ELR (cell line): ENCODE results near the gene FANK1.
A peak's percentile ranks its signal among the peaks of the same experiment; 100 is the strongest.
"Not testable (repeated sequence)": the region's sequence is repeated elsewhere in the genome, so short reads cannot be mapped to it uniquely, and the experiment has no call there.

Source experiments
- DNase-seq: peaks from one replicate; pipeline ENCODE4 v3.0.0-alpha.2; 2015; ENCODE audit warnings: low read depth

Gene FANK1

GRCh38 chr10:126021833-126022500 is 125.6 kb downstream of the FANK1 start:
- DNase-seq = no peak

GRCh38 chr10:126022841-126023240 is 126.5 kb downstream of the FANK1 start:
- no peak for DNase-seq

- DNase-seq = no peak
Measured at GRCh38 chr10:126027692-126028091, 131.3 kb downstream of the FANK1 start.

GRCh38 chr10:126029999-126030398 is 133.6 kb downstream of the FANK1 start:
- DNase-seq = no peak

GRCh38 chr10:126034586-126034985 is 138.2 kb downstream of the FANK1 start:
- no peak for DNase-seq

GRCh38 chr10:126036515-126036914 is 140.2 kb downstream of the FANK1 start:
- DNase-seq = no peak

- DNase-seq = no peak
Measured at GRCh38 chr10:126037946-126038345, 141.6 kb downstream of the FANK1 start.

GRCh38 chr10:126041117-126041516 is 144.8 kb downstream of the FANK1 start:
- DNase-seq = no peak

GRCh38 chr10:126041804-126042231 is 145.5 kb downstream of the FANK1 start:
- peak; percentile 20 for DNase-seq

GRCh38 chr10:126042354-126042753 is 146.0 kb downstream of the FANK1 start:
- no peak for DNase-seq

GRCh38 chr10:126042906-126043305 is 146.5 kb downstream of the FANK1 start:
- DNase-seq = no peak

- no peak for DNase-seq
Measured at GRCh38 chr10:126043389-126043788, 147.0 kb downstream of the FANK1 start.

GRCh38 chr10:126045861-126046260 is 149.5 kb downstream of the FANK1 start:
- no peak for DNase-seq

GRCh38 chr10:126046831-126047230 is 150.5 kb downstream of the FANK1 start:
- DNase-seq = no peak

- not testable (repeated sequence) for DNase-seq
Measured at GRCh38 chr10:126047749-126048148, 151.4 kb downstream of the FANK1 start.

- DNase-seq = peak; percentile 56
Measured at GRCh38 chr10:126049759-126050700, 153.7 kb downstream of the FANK1 start.

GRCh38 chr10:126052171-126052570 is 155.8 kb downstream of the FANK1 start:
- DNase-seq = no peak

- DNase-seq = no peak
Measured at GRCh38 chr10:126054191-126054590, 157.8 kb downstream of the FANK1 start.

- DNase-seq = no peak
Measured at GRCh38 chr10:126057494-126057893, 161.1 kb downstream of the FANK1 start.

GRCh38 chr10:126058104-126058503 is 161.7 kb downstream of the FANK1 start:
- no peak for DNase-seq

- no peak for DNase-seq
Measured at GRCh38 chr10:126058507-126058906, 162.1 kb downstream of the FANK1 start.
